Measurements from ENCODE around the gene MASP1. TPM values are rescaled to one million over a fixed set of nuclear protein-coding genes. Genes with fewer than 3 reads are reported as not detected.

Gene MASP1
- total RNA-seq, 1 experiment from 2014 or later, result not detected

- no peak overlapping the region for H3K27ac ChIP-seq (ENCODE audit: low read depth, low read length)
- 0 out of 2 replicates have a peak, but pooled peaks cover 2% of the 10 kb centered on the region for H3K27me3 ChIP-seq (ENCODE audit: insufficient read depth, low read length)
- no peak for ATAC-seq
- no peaks in the 10 kb centered on the region for H3K36me3 ChIP-seq (ENCODE audit: control insufficient read depth in 1 of 2, insufficient read depth in 2 of 2, low read length in 2 of 2)
- no peaks in the 10 kb centered on the region; the same call in 1 of the 2 replicates for H4K20me1 ChIP-seq (ENCODE audit: insufficient read depth)
- CTCF ChIA-PET, result interaction anchor here (1.5 kb wide), 1 partner anchor 45 kb away, joined by 4 read pairs; no protein-coding TSS in a partner anchor
- no peak for DNase-seq (ENCODE audit: low read depth, low spot score)
- H3K4me3 ChIP-seq (replicated peaks in 1 of 2; ENCODE audit: low read depth in 1 of 2, low read length in 2 of 2), result no peak overlapping the region
- H3K9me3 ChIP-seq (ENCODE audit: control insufficient read depth in 1 of 2, insufficient read depth in 1 of 2, low read depth in 1 of 2, low read length in 2 of 2), result no peaks in the 10 kb centered on the region
- H2AFZ ChIP-seq (ENCODE audit: low read depth, low read length, poor library complexity, severe bottlenecking), result no peak overlapping the region
- no peak overlapping the region for H3K4me2 ChIP-seq (ENCODE audit: low read length)
- H3K79me2 ChIP-seq (ENCODE audit: insufficient read depth, low read length), result no peaks in the 10 kb centered on the region
- intact Hi-C loops (cut with micrococcal nuclease), result no loop called here
- no peak overlapping the region for H3K9ac ChIP-seq (ENCODE audit: low read length)
- TF ChIP-seq RAD21 (IDR thresholded peaks at IDR 0.05; ENCODE audit: low read depth) (no peak), ZFX (IDR thresholded peaks at IDR 0.05) (no peak), SRF (IDR thresholded peaks at IDR 0.05; ENCODE audit: low read depth) (no peak), ATF3 (IDR thresholded peaks at IDR 0.05) (no peak), EZH2phosphoT487 (IDR thresholded peaks at IDR 0.05; ENCODE audit: borderline replicate concordance) (no peak), EGR1 (IDR thresholded peaks at IDR 0.05; ENCODE audit: low read depth) (no peak), POLR2AphosphoS5 (IDR thresholded peaks at IDR 0.05; ENCODE audit: low read depth, low read length) (no peak), POLR2A (IDR thresholded peaks at IDR 0.05; ENCODE audit: borderline replicate concordance, extremely low read depth, insufficient read depth, insufficient read length) (no peak), CBX3 (IDR thresholded peaks at IDR 0.05; ENCODE audit: low read depth) (no peak), FOSL1 (IDR thresholded peaks at IDR 0.05; ENCODE audit: low read depth) (no peak), TCF7L2 (IDR thresholded peaks at IDR 0.05; ENCODE audit: borderline replicate concordance, extremely low read depth, insufficient read depth, insufficient read length) (no peak), ZNF274 (IDR thresholded peaks at IDR 0.05; ENCODE audit: low read depth, low read length) (no peak)
- TF ChIP-seq, protein P1, sequence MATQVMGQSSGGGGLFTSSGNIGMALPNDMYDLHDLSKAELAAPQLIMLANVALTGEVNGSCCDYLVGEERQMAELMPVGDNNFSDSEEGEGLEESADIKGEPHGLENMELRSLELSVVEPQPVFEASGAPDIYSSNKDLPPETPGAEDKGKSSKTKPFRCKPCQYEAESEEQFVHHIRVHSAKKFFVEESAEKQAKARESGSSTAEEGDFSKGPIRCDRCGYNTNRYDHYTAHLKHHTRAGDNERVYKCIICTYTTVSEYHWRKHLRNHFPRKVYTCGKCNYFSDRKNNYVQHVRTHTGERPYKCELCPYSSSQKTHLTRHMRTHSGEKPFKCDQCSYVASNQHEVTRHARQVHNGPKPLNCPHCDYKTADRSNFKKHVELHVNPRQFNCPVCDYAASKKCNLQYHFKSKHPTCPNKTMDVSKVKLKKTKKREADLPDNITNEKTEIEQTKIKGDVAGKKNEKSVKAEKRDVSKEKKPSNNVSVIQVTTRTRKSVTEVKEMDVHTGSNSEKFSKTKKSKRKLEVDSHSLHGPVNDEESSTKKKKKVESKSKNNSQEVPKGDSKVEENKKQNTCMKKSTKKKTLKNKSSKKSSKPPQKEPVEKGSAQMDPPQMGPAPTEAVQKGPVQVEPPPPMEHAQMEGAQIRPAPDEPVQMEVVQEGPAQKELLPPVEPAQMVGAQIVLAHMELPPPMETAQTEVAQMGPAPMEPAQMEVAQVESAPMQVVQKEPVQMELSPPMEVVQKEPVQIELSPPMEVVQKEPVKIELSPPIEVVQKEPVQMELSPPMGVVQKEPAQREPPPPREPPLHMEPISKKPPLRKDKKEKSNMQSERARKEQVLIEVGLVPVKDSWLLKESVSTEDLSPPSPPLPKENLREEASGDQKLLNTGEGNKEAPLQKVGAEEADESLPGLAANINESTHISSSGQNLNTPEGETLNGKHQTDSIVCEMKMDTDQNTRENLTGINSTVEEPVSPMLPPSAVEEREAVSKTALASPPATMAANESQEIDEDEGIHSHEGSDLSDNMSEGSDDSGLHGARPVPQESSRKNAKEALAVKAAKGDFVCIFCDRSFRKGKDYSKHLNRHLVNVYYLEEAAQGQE (IDR thresholded peaks at IDR 0.05; ENCODE audit: low read depth), result no peak
- TF ChIP-seq, protein P2, sequence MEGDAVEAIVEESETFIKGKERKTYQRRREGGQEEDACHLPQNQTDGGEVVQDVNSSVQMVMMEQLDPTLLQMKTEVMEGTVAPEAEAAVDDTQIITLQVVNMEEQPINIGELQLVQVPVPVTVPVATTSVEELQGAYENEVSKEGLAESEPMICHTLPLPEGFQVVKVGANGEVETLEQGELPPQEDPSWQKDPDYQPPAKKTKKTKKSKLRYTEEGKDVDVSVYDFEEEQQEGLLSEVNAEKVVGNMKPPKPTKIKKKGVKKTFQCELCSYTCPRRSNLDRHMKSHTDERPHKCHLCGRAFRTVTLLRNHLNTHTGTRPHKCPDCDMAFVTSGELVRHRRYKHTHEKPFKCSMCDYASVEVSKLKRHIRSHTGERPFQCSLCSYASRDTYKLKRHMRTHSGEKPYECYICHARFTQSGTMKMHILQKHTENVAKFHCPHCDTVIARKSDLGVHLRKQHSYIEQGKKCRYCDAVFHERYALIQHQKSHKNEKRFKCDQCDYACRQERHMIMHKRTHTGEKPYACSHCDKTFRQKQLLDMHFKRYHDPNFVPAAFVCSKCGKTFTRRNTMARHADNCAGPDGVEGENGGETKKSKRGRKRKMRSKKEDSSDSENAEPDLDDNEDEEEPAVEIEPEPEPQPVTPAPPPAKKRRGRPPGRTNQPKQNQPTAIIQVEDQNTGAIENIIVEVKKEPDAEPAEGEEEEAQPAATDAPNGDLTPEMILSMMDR (IDR thresholded peaks at IDR 0.05 in 2 of 3, conservative IDR thresholded peaks at IDR 0.05 in 1 of 3; ENCODE audit: borderline replicate concordance in 1 of 3, insufficient read depth in 1 of 3, low read depth in 2 of 3, low read length in 2 of 3), result no peak
- POLR2A ChIA-PET, result no interaction called here
- BruUV-seq (replicated peaks), result no TSS peak
- RAD21 ChIA-PET (ENCODE audit: low non-redundant PET in 1 of 2, low total read pairs in 2 of 2, uncharacterized antibody in 2 of 2, unreplicated experiment in 2 of 2), result no interaction called here
- H3K4me1 ChIP-seq (ENCODE audit: control insufficient read depth in 1 of 2, insufficient read depth in 2 of 2, low read length in 2 of 2), result no peaks in the 10 kb centered on the region
- no peaks in the 10 kb centered on the region for H3K9me2 ChIP-seq (ENCODE audit: insufficient read depth)
Measured at GRCh38 chr3:187264911-187265310, 26.6 kb downstream of the MASP1 start.
